Vagina (tissue), 2 donors: ENCODE measurements around the gene NOP53. TPM values are rescaled to one million over a fixed set of nuclear protein-coding genes. Genes with fewer than 3 reads are reported as not detected.

ENCODE experiments used
- DNase-seq, 2 donors: peaks; one replicate each; pipeline ENCODE4 v3.0.0-alpha.2; 2017; ENCODE audit errors: extremely low spot score in 2 of 2
- H3K27ac ChIP-seq: fragments of 200-600 bp; sonication (generic); one replicate; pipeline ENCODE4 v1.5.1; 2019
- H3K27me3 ChIP-seq: fragments of 200-600 bp; sonication (generic); one replicate; pipeline ENCODE4 v1.5.1; 2019
- H3K36me3 ChIP-seq, 2 donors: fragments of 200-600 bp; sonication (generic); one replicate each; pipeline ENCODE4 v1.5.1; 2017 to 2019
- H3K4me1 ChIP-seq: fragments of 200-600 bp; sonication (generic); one replicate; pipeline ENCODE4 v1.5.1; 2019
- H3K4me3 ChIP-seq, 2 donors: fragments of 200-600 bp; sonication (generic); 1 replicate in 1 of 2; 2 replicates in 1 of 2; pipeline ENCODE4 v1.5.1; 2016 to 2019
- H3K9me3 ChIP-seq: fragments of 200-600 bp; sonication (generic); one replicate; pipeline ENCODE4 v1.5.1; 2019
- CTCF ChIP-seq, 3 experiments: fragments of 450-650 bp in 2 of 3; fragments of 200-600 bp in 1 of 3; sonication (generic) in 1 of 3; IDR thresholded peaks; one replicate each; pipeline ENCODE4 v1.5.1; 2017 to 2019; ENCODE audit warnings: antibody characterized with exemption in 3 of 3, mild to moderate bottlenecking in 2 of 3, moderate library complexity in 2 of 3
- POLR2A ChIP-seq, 2 donors: fragments of 450-650 bp; IDR thresholded peaks; one replicate each; pipeline ENCODE4 v1.6.1; 2017; ENCODE audit warnings: antibody characterized with exemption in 2 of 2, mild to moderate bottlenecking in 2 of 2, moderate library complexity in 2 of 2
- POLR2AphosphoS5 ChIP-seq, 2 donors: sonication (generic); formaldehyde crosslinking; IDR thresholded peaks; one replicate each; pipeline ENCODE4 v1.9.0; 2017; ENCODE audit warnings: antibody characterized with exemption in 2 of 2, mild to moderate bottlenecking in 2 of 2, low read depth in 1 of 2; ENCODE audit not compliant: insufficient read depth in 1 of 2
- intact Hi-C: fragments of 100-400 bp; cut with DNase I; formaldehyde crosslinking; loops from one replicate; pipeline ENCODE4 v1.15.1; 2023
- total RNA-seq: library from RNA; depleted of rRNA; stranded (reverse); fragments of >200 nt; gene quantifications from one replicate; pipeline ENCODE4 v1.2.3, GENCODE V29; 2016

Gene NOP53
- total RNA-seq, 1 donor from 2014 or later = 517 TPM

DNA sequence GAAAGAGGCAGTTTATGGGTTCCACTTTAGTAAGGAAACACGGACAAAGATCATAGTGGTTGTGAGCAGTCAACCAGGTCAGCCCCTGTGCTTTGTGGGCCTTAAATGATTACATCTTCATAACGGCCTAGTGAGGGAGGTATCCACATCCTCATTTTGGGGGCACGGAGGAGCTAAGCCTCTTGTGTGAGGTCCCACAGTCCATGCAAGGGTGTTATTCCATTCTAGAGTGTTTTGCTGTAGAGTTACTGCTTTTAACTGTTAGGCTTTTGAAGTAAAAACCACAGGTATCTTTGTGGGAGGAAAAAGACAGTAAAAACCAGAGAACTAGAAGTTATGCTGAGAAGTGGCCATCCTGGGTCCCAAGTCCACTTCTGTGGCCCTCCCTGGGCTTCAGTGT is 4.0 kb downstream of the NOP53 start:
- Histone ChIP-seq H3K4me3 (no peak overlapping the region), H3K9me3 (no peaks in the 10 kb centered on the region), H3K27ac (no peak overlapping the region), H3K27me3 (no peaks in the 10 kb centered on the region), H3K36me3 (peaks cover 0 to 76% of the 10 kb centered on the region in 2 donors), H3K4me1 (peaks cover 43% of the 10 kb centered on the region)
- intact Hi-C loops = no loop called here
- DNase-seq = no peak
- no peak for TF ChIP-seq POLR2A (IDR thresholded peaks at IDR 0.05)
- no peak for TF ChIP-seq CTCF (IDR thresholded peaks at IDR 0.05)
- no peak for TF ChIP-seq POLR2AphosphoS5 (IDR thresholded peaks at IDR 0.05; ENCODE audit: insufficient read depth in 1 of 2, low read depth in 1 of 2)

GRCh38 chr19:47750752-47751151 is 5.4 kb downstream of the NOP53 start:
- H3K27ac ChIP-seq = no peak overlapping the region
- H3K36me3 ChIP-seq = peaks cover 0 to 90% of the 10 kb centered on the region in 2 donors
- H3K4me1 ChIP-seq = peaks cover 40% of the 10 kb centered on the region
- H3K9me3 ChIP-seq = no peaks in the 10 kb centered on the region
- H3K4me3 ChIP-seq = no peak overlapping the region
- no peak for DNase-seq
- no peaks in the 10 kb centered on the region for H3K27me3 ChIP-seq
- TF ChIP-seq POLR2AphosphoS5 (IDR thresholded peaks at IDR 0.05; ENCODE audit: insufficient read depth in 1 of 2, low read depth in 1 of 2) (no peak), POLR2A (IDR thresholded peaks at IDR 0.05) (no peak), CTCF (IDR thresholded peaks at IDR 0.05) (no peak)
- intact Hi-C loops = loop anchor here (5.0 kb wide), 1 partner anchor 42 kb away; no protein-coding TSS in a partner anchor

DNA sequence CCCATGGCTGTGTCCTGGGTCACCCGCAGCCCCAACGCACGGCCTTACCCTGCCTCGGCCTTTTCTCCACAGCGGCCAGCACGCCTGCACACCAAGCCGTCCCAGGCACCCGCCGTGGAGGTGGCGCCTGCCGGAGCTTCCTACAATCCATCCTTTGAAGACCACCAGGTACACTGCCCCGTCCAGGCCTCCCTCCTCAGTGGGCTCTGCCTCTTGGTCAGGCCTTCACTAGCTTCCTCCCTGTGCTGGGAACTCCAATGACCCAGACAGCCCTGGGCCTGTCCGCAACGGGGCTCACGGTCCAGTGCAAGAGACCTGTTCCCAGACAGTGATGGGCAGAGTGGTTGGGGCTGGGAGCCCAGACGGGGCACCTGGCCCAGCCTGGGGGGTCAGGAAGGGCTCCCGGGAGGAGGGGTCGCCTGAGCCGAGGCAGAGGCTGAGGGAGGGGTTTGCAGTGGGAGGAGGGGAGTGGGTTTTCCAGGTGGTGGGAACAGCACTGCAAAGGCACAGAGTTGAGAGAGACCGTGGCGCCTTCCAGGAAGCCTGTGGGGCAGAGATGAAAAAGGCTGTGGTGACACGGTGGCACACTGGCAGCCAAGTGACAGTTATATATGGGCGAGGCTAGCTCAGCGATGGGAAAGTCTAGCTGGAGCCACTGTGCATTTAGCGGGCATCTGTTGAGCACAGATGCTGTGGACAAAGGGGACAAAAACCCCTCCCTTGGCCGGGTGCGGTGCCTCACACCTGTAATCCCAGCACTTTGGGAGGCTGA is 7.3 kb downstream of the NOP53 start:
- DNase-seq = no peak
- peaks cover 4 to 99% of the 10 kb centered on the region in 2 donors for H3K36me3 ChIP-seq

GRCh38 chr19:47754206-47755064 is 9.1 kb downstream of the NOP53 start:
- H3K4me1 ChIP-seq = peaks cover 4% of the 10 kb centered on the region
- intact Hi-C loops = loop anchor here (5.0 kb wide), 1 partner anchor 38 kb away; no protein-coding TSS in a partner anchor
- TF ChIP-seq POLR2AphosphoS5 (IDR thresholded peaks at IDR 0.05; ENCODE audit: insufficient read depth in 1 of 2, low read depth in 1 of 2) (no peak), CTCF (IDR thresholded peaks at IDR 0.05) (no peak), POLR2A (IDR thresholded peaks at IDR 0.05) (no peak)
- no peak overlapping the region for H3K27ac ChIP-seq
- no peaks in the 10 kb centered on the region for H3K27me3 ChIP-seq
- DNase-seq = no peak
- H3K4me3 ChIP-seq = no peak overlapping the region
- peaks cover 4 to 90% of the 10 kb centered on the region in 2 donors for H3K36me3 ChIP-seq
- H3K9me3 ChIP-seq = no peaks in the 10 kb centered on the region

More for the DNA sequence above, 7.3 kb downstream of the NOP53 start:
- H3K9me3 ChIP-seq = no peaks in the 10 kb centered on the region
- TF ChIP-seq POLR2AphosphoS5 (IDR thresholded peaks at IDR 0.05; ENCODE audit: insufficient read depth in 1 of 2, low read depth in 1 of 2) = no peak
- TF ChIP-seq CTCF (IDR thresholded peaks at IDR 0.05) = no peak
- TF ChIP-seq POLR2A (IDR thresholded peaks at IDR 0.05) = no peak
- H3K27ac ChIP-seq = no peak overlapping the region
- H3K4me3 ChIP-seq = no peak overlapping the region
- intact Hi-C loops = loop anchor here (5.0 kb wide), 1 partner anchor 40 kb away; no protein-coding TSS in a partner anchor
- H3K4me1 ChIP-seq = peaks cover 22% of the 10 kb centered on the region
- H3K27me3 ChIP-seq = no peaks in the 10 kb centered on the region
